GM19395 (cell line): ENCODE measurements around the gene PRMT2.
"Not testable (repeated sequence)": the region's sequence is repeated elsewhere in the genome, so short reads cannot be mapped to it uniquely, and the experiment has no call there.

Experiments used
- ATAC-seq: cut with Tn5 transposase; IDR thresholded peaks from one replicate; pipeline ENCODE4 v1.9.1; 2021; ENCODE audit warnings: mild to moderate bottlenecking, moderate library complexity; ENCODE audit not compliant: unreplicated experiment

PRMT2 gene

DNA sequence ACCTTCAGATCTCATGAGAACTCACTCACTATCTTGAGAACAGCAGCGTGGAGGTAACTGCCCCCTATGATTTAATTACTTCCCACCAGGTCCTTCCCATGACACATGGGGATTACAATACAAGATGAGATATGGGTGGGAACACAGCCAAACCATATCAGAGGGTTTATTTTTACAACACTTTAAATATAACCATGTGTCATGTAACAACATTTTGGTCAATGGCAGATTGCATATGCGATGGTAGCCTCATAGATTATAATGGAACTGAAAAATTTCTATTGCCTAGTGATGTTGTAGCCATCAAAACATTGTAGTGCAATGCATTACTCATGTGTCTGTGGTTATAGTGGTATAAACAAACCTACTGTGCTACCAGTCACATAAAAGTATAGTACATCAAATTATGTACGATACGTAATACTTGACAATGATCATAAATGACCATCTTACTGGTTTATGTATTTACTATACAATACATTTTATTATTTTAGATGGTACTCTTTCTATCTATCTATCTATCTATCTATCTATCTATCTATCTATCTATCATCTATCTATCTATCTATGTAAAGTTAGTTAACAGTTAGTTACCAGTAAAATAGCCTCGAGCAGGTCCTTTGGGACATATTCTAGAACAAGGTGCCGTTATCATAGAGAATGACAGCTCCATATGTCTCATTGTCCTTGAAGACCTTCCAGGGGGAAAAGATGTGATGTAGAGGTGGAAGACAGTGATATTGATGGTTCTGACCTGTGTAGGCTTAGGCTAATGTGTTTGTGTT is 18.0 kb upstream of the PRMT2 start:
- no peak for ATAC-seq

GRCh38 chr21:46618738-46619379 is 16.6 kb upstream of the PRMT2 start:
- ATAC-seq: no peak

DNA sequence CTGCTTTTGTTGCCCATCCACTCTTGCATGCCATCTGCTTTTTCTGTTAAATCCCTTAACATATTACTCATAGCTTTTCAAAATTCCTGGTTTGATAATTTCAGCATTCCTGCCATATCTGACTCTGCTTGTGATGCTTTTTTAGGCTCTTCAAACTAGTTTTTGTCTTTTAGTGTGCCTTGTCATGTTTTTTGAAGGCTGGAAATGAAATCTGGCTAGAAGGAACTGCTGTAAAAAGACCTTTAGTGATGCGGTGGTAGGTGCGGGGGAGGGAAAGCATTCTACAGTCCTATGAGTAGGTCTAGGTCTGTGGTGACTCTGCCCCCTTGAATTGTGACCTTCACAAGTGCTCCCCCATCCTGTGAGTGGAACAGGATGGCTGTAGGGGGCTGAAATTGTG is 15.6 kb upstream of the PRMT2 start:
- no peak for ATAC-seq

DNA sequence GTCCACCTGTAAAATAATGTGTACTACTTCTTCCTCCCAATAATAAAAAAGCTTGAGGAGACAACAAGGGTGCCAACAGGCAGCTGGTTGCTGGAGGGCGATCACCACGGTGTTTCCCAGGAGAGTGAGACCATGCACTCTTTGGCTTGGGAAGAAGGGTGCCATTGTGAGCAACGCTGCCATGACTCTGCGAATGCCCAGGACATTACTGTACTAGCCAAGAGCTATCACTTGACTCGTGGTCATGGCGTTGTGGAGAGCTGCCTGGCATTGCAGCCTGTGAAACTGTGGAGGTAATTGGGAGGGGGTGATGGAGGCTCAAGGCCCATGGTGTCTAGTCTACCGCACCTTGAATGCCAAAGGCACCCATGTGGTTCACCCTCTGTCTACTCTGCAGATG is 14.6 kb upstream of the PRMT2 start:
- ATAC-seq: no peak

- ATAC-seq: no peak
Observed at GRCh38 chr21:46621457-46622182, 13.9 kb upstream of the PRMT2 start.

DNA sequence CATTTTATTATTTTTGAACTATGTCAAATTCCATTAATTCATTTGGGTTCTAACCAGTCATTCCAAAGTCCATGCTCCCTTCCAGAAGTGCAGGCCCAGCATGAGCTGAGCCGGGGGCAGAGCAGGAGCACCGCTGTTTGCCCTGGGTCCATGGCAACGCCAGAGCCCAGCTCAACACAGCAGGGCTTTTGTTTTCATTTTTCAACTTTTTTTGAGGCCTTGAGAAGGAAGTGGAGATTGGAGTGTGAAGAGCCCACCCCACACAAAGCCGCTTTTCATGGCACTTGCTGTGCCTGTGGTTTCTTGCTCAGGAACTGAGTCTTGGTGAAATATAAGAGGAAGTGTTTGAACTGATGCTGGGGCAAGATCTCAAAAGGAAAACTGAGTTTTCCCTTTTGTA is 13.2 kb upstream of the PRMT2 start:
- no peak for ATAC-seq

DNA sequence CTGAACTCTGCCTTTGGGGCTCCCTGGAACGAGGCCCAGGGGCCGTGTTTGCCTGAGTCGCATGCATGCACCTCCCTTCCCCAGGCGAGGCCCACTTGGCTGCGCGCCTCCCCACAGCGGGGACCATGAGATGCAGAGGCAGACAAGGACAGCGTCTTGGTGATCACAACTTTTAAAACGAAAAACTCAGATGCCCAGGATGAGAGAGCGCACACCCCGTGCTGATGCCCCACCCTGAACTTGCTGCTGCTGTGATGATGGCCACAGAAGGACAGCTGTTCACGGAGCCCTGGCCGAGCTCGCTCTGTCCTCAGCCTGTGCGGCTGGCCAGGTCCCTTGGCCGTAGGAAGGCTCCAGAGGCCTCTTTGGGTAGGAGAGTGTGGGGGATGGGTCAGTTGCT is 11.4 kb upstream of the PRMT2 start:
- ATAC-seq: no peak

GRCh38 chr21:46625759-46626158 is 9.7 kb upstream of the PRMT2 start:
- ATAC-seq: no peak

GRCh38 chr21:46626536-46626935 is 8.9 kb upstream of the PRMT2 start:
- no peak for ATAC-seq

DNA sequence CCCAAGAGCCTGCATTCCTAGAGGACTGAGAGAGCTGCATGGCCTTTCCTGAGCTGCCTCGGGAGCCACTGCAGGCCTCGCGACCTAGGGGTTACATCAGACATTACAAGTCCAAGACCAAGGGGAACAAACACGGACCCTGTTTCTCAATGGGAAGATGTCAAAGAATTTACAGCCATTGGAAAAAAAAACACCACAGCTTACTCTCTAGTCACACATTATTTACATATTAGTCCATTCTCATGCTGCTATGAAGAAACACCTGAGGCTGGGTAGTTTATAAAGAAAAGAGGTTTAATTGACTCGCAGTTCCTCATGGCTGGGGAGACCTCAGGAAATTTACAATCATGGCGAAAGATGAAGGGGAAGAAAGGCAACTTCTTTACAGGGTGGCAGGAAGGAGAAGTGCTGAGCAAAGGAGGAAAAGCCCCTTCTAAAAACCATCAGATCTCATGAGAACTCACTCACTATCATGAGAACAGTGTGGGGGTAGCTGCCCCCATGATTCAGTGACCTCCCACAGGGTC is 8.4 kb upstream of the PRMT2 start:
- no peak for ATAC-seq

DNA sequence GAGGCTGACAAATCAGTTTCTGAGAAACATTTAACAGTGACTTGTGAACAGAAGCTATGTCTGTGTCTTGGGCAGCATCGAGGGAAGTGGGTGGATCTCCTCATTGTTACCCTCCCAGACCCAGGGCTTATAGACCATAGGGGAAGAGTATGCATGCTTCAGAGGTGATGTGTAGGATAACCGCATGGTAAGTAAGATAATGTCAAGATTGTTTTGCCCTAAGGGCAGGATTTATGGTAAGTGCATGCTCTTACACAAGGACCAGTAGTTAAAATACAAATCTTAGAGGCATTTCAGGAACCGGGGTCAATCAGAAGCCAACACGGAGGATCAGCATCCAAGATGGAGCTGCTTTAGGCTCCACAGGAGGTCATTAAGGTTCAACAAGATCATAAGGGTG is 7.7 kb upstream of the PRMT2 start:
- no peak for ATAC-seq

DNA sequence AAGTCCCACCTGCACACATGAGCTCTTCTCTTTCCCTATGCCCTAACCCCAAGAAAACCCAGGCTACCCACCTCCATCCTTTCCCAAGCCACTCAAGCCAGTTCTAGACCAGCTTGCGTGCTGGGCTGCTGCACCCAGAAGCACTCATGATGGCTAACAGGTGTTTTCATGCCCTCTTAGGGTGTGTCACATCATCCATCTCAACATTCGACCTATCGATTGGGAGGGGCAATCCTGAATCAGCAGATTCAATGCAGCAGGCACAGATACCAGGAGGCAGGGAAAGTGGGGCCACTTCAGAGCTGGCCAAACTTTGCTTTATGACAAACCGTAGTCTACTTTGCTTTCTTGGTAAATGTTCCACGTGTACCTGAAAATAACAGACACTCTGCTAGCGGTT is 6.6 kb upstream of the PRMT2 start:
- ATAC-seq: no peak

DNA sequence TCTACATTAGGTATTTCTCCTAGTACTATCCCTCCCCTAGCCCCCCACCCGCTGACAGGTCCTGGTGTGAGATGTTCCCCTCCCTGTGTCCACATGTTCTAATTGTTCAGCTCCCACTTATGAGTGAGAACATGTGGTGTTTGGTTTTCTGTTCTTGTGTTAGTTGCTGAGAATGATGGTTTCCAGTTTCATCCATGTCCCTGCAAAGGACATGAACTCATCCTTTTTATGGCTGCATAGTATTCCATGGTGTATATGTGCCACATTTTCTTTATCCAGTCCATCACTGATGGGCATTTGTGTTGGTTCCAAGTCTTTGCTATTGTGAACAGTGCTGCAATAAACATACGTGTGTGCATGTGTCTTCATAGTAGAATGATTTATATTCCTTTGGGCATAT is 4.6 kb upstream of the PRMT2 start:
- not testable (repeated sequence) for ATAC-seq

DNA sequence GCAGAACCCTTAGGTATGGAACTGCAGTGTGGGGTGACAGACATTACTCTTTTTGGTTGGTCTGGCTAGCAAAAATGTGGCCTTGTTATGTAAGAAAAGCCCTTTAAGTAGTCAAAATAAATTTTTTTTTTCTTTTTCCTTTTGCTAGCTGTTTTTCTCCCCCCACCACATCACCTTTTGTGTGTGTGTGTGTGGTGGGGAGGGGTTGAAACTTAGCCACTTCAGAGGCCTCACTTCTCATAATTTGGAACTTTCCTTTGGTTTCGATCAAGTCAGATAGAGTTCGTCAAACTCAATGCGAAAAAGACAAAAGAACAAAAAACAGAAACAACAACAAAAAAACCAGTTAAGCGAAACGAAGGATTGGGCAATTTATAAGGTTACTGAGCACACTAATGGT is 1.9 kb upstream of the PRMT2 start:
- no peak for ATAC-seq

- ATAC-seq: no peak
Observed at GRCh38 chr21:46634427-46634826, 1.0 kb upstream of the PRMT2 start.

DNA sequence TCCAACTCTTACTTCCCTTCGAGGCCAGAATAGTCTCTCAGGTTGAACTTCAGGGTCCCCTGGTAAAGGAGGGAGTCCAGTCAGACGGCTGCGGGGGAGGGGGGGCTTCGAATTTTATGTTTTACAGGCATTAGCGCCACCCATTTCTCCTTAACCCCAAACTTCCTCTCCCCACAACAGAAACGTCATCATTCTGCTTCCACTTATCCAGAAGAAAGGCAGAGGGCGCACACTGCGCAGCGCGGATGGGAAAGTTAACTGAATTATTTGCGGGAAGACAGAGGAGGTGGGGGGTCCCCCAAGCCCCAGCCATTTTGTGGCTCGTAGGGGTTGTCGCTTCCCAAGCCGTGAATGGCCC is 529 bp upstream of the PRMT2 start:
- ATAC-seq: peak; percentile 8

DNA sequence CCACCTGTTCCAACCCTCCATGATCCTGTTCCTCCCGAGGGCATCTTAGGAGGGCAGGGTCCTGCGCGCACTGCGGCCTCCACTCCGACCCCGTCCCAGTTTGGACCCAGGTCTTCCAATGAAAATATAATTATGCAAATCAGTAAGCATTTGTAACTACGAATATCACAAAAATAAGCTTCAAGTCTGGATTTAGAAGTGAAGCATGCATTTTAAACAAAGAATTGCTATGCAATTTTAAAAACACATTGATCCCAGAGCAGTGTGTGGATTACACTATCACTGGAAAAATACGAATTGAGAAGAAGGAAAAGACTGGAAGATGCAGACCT is 673 bp downstream of the PRMT2 start:
- no peak for ATAC-seq

GRCh38 chr21:46636550-46637285 is 1.2 kb downstream of the PRMT2 start:
- ATAC-seq: no peak

GRCh38 chr21:46637952-46638746 is 2.7 kb downstream of the PRMT2 start:
- ATAC-seq: no peak
